Trophoblast cell (in vitro differentiated cells and primary cell): Measurements from ENCODE around the gene GPR132.
A peak's percentile ranks its signal among the peaks of the same experiment; 100 is the strongest.

Experiments
- DNase-seq, 2 donors: peaks; one replicate each; pipeline ENCODE4 v3.0.0-alpha.2; 2016
- H2AFZ ChIP-seq: 2 replicates; pipeline ENCODE4 v1.6.1; 2013; ENCODE audit warnings: low read length, moderate library complexity, mild to moderate bottlenecking; ENCODE audit not compliant: insufficient read depth, poor library complexity
- H2AK5ac ChIP-seq: 2 replicates; pipeline ENCODE4 v1.6.1; 2013; ENCODE audit warnings: mild to moderate bottlenecking, low read length
- H2BK120ac ChIP-seq: 2 replicates; pipeline ENCODE4 v1.6.1; 2013; ENCODE audit warnings: low read length, mild to moderate bottlenecking, moderate library complexity; ENCODE audit not compliant: insufficient read depth, poor library complexity
- H2BK12ac ChIP-seq: 2 replicates; pipeline ENCODE4 v1.6.1; 2013; ENCODE audit warnings: mild to moderate bottlenecking, low read length, moderate library complexity
- H2BK5ac ChIP-seq: 2 replicates; pipeline ENCODE4 v1.6.1; 2013; ENCODE audit warnings: low read length, low read depth, moderate library complexity, mild to moderate bottlenecking; ENCODE audit not compliant: poor library complexity
- H3K14ac ChIP-seq: 2 replicates; pipeline ENCODE4 v1.6.1; 2013; ENCODE audit warnings: mild to moderate bottlenecking, low read length
- H3K18ac ChIP-seq: 2 replicates; pipeline ENCODE4 v1.6.1; 2013; ENCODE audit warnings: mild to moderate bottlenecking, low read length
- H3K23ac ChIP-seq: 2 replicates; pipeline ENCODE4 v1.6.1; 2013; ENCODE audit warnings: low read length
- H3K27ac ChIP-seq: 2 replicates; pipeline ENCODE4 v1.5.1; 2013; ENCODE audit warnings: low read depth, mild to moderate bottlenecking, inconsistent platforms, low read length, moderate library complexity
- H3K27me3 ChIP-seq: 2 replicates; pipeline ENCODE4 v1.6.1; 2013; ENCODE audit warnings: inconsistent platforms, mild to moderate bottlenecking, low read length, moderate library complexity; ENCODE audit not compliant: insufficient read depth
- H3K36me3 ChIP-seq, 2 experiments: 1 replicate in 1 of 2; 2 replicates in 1 of 2; pipeline ENCODE4 v1.6.1; 2013; ENCODE audit warnings: low read length in 2 of 2, mild to moderate bottlenecking in 2 of 2, moderate library complexity in 1 of 2; ENCODE audit not compliant: insufficient read depth in 2 of 2, control insufficient read depth in 1 of 2
- H3K4ac ChIP-seq: 2 replicates; pipeline ENCODE4 v1.6.1; 2013; ENCODE audit warnings: low read depth, mild to moderate bottlenecking, low read length, moderate library complexity
- H3K4me1 ChIP-seq, 2 experiments: 1 replicate in 1 of 2; 2 replicates in 1 of 2; pipeline ENCODE4 v1.6.1; 2013; ENCODE audit warnings: low read length in 2 of 2, mild to moderate bottlenecking in 2 of 2, moderate library complexity in 1 of 2; ENCODE audit not compliant: insufficient read depth in 2 of 2, control insufficient read depth in 1 of 2
- H3K4me2 ChIP-seq: 2 replicates; pipeline ENCODE4 v1.6.1; 2013; ENCODE audit warnings: inconsistent platforms, mild to moderate bottlenecking, low read length, moderate library complexity
- H3K4me3 ChIP-seq: 2 replicates; pipeline ENCODE4 v1.5.1; 2013; ENCODE audit warnings: mild to moderate bottlenecking, low read depth, low read length, inconsistent platforms
- H3K79me1 ChIP-seq: one replicate; pipeline ENCODE4 v1.6.1; 2013; ENCODE audit warnings: low read length
- H3K79me2 ChIP-seq: 2 replicates; pipeline ENCODE4 v1.6.1; 2013; ENCODE audit warnings: low read length, mild to moderate bottlenecking; ENCODE audit not compliant: control insufficient read depth, insufficient read depth, poor library complexity
- H3K9ac ChIP-seq: 2 replicates; pipeline ENCODE4 v1.6.1; 2013; ENCODE audit warnings: mild to moderate bottlenecking, low read length
- H3K9me3 ChIP-seq: 2 replicates; pipeline ENCODE4 v1.6.1; 2013; ENCODE audit warnings: low read depth, mild to moderate bottlenecking, control low read depth, inconsistent platforms, low read length; ENCODE audit not compliant: insufficient read depth
- H4K12ac ChIP-seq: 2 replicates; pipeline ENCODE4 v1.6.1; 2013; ENCODE audit warnings: low read depth, mild to moderate bottlenecking, low read length, moderate library complexity
- H4K8ac ChIP-seq: 2 replicates; pipeline ENCODE4 v1.6.1; 2013; ENCODE audit warnings: low read depth, mild to moderate bottlenecking, low read length, moderate library complexity
- H4K91ac ChIP-seq: one replicate; pipeline ENCODE4 v1.6.1; 2013; ENCODE audit warnings: low read depth, mild to moderate bottlenecking, low read length, moderate library complexity
- whole genome bisulfite sequencing: extraction: QIAGEN DNeasy Blood & Tissue Kit; methylation state at CpG from one replicate; pipeline ENCODE4 v1.1.7; 2013; ENCODE audit warnings: missing lambda C conversion rate; ENCODE audit not compliant: insufficient read length, insufficient coverage; ENCODE audit errors: extremely low coverage; 5-methylcytosine and 5-hydroxymethylcytosine counted together

The GPR132 gene

GRCh38 chr14:105070760-105071137 lies 5.5 kb upstream of the GPR132 start:
- H4K8ac ChIP-seq = no peak overlapping the region
- no peak overlapping the region for H4K12ac ChIP-seq
- H3K4me2 ChIP-seq = no peak overlapping the region
- H3K18ac ChIP-seq = no peak overlapping the region
- no peak overlapping the region for H2BK120ac ChIP-seq
- no peak overlapping the region for H2BK12ac ChIP-seq
- H2AFZ ChIP-seq = no peak overlapping the region
- DNase-seq = no peak
- H3K79me2 ChIP-seq = no peaks in the 10 kb centered on the region
- H3K4me3 ChIP-seq = no peak overlapping the region
- no peak overlapping the region for H4K91ac ChIP-seq
- H3K4me1 ChIP-seq = peaks cover 7 to 8% of the 10 kb centered on the region in 2 experiments
- no peak overlapping the region for H3K4ac ChIP-seq
- H3K79me1 ChIP-seq = no peaks in the 10 kb centered on the region
- no peak overlapping the region for H3K14ac ChIP-seq
- H3K36me3 ChIP-seq = no peaks in the 10 kb centered on the region
- peaks cover 6% of the 10 kb centered on the region for H3K9me3 ChIP-seq
- no peaks in the 10 kb centered on the region for H3K27me3 ChIP-seq
- no peak overlapping the region for H3K23ac ChIP-seq
- no peak overlapping the region for H3K27ac ChIP-seq
- H2AK5ac ChIP-seq = no peak overlapping the region
- no peak overlapping the region for H3K9ac ChIP-seq
- no CpG with 5 or more reads among the region's 7 CpGs for WGBS
- no peak overlapping the region for H2BK5ac ChIP-seq

DNA sequence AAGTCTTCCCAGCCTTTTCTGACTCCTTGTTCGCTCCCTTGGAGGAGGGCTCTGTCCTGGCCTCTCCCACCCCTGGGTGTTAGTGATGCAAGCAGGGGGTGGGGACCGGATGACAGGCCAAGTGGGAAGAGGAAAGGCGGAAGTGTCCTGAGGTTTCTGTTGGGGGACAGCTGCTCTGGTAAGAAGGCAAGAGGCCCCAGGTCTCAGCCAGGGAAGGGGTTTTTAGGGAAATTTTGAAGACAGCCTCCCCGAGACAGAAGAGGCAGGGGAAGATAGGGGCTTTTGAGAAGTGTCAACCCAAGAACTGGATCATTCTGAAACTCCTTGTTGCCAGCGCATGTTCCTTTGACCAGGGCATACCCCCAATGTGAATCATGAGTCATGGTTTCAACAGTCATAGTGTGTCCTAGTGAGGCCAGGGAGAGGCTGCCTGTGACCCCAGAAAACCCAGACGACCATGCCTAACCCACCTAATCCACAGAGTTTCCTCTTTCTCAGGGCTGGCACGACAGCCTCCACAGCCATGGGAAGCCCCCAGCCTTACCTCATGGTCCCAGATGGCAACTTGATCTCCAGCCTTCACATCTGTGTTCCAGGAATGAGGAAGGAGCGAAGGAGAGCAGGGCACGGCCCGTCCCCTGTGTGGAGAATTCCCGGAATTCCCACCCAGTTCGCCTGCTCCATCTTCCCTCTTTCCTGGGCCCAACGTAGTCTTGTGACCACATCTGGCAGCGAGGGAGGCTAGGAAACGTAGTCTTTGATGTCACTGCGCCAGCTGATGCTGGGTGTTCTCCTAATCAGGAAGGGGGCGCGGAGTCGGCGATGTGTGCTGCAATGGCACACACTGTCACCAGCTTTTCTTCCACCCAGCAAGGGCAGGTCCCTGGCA lies 4.9 kb upstream of the GPR132 start:
- Histone ChIP-seq H4K91ac (no peak overlapping the region), H3K4me1 (peaks cover 3 to 8% of the 10 kb centered on the region in 2 experiments), H3K79me1 (no peaks in the 10 kb centered on the region), H3K27me3 (no peaks in the 10 kb centered on the region), H2AFZ (no peak overlapping the region), H3K4ac (no peak overlapping the region), H3K79me2 (no peaks in the 10 kb centered on the region), H3K9me3 (peaks cover 6% of the 10 kb centered on the region), H3K36me3 (no peaks in the 10 kb centered on the region), H3K9ac (no peak overlapping the region), H2AK5ac (no peak overlapping the region), H3K27ac (no peak overlapping the region), H3K18ac (no peak overlapping the region), H3K14ac (no peak overlapping the region), H4K8ac (no peak overlapping the region), H2BK120ac (no peak overlapping the region), H2BK12ac (no peak overlapping the region), H3K4me3 (no peak overlapping the region), H4K12ac (no peak overlapping the region), H3K4me2 (no peak overlapping the region), H3K23ac (no peak overlapping the region), H2BK5ac (no peak overlapping the region)
- DNase-seq = peak; percentile 56 to 76
- no CpG with 5 or more reads among the region's 20 CpGs for WGBS

GRCh38 chr14:105069522-105069870 lies 4.3 kb upstream of the GPR132 start:
- Histone ChIP-seq H2BK120ac (no peak overlapping the region), H4K12ac (no peak overlapping the region), H4K8ac (no peak overlapping the region), H3K27ac (no peak overlapping the region), H4K91ac (no peak overlapping the region), H3K23ac (no peak overlapping the region), H3K4me3 (no peak overlapping the region), H2BK12ac (no peak overlapping the region), H3K4me2 (no peak overlapping the region), H3K4me1 (peaks cover 3 to 8% of the 10 kb centered on the region in 2 experiments), H2AFZ (no peak overlapping the region), H2AK5ac (no peak overlapping the region), H3K4ac (no peak overlapping the region), H2BK5ac (no peak overlapping the region), H3K36me3 (no peaks in the 10 kb centered on the region), H3K14ac (no peak overlapping the region), H3K18ac (no peak overlapping the region), H3K79me2 (no peaks in the 10 kb centered on the region), H3K27me3 (no peaks in the 10 kb centered on the region), H3K79me1 (no peaks in the 10 kb centered on the region), H3K9ac (no peak overlapping the region), H3K9me3 (peaks cover 9% of the 10 kb centered on the region)
- WGBS = no CpG with 5 or more reads among the region's 10 CpGs
- DNase-seq = no peak

GRCh38 chr14:105068818-105069217 lies 3.6 kb upstream of the GPR132 start:
- Histone ChIP-seq H3K4me1 (peaks cover 3 to 8% of the 10 kb centered on the region in 2 experiments), H3K9ac (no peak overlapping the region), H2AK5ac (no peak overlapping the region), H3K79me1 (no peaks in the 10 kb centered on the region), H3K14ac (no peak overlapping the region), H2BK12ac (no peak overlapping the region), H3K4me2 (no peak overlapping the region), H3K27me3 (no peaks in the 10 kb centered on the region), H3K79me2 (no peaks in the 10 kb centered on the region), H2AFZ (no peak overlapping the region), H3K4me3 (no peak overlapping the region), H4K8ac (no peak overlapping the region), H3K36me3 (no peaks in the 10 kb centered on the region), H2BK5ac (no peak overlapping the region), H3K9me3 (peaks cover 9% of the 10 kb centered on the region), H3K18ac (no peak overlapping the region), H3K27ac (no peak overlapping the region), H4K91ac (no peak overlapping the region), H2BK120ac (no peak overlapping the region), H3K4ac (no peak overlapping the region), H3K23ac (no peak overlapping the region), H4K12ac (no peak overlapping the region)
- DNase-seq = no peak
- WGBS = no CpG with 5 or more reads among the region's 13 CpGs
